T-helper 2 cell (primary cell): Measurements from ENCODE around the gene PLA2G4E.

Source experiments
- DNase-seq, 5 experiments: peaks; one replicate each; pipeline versions ENCODE4 v3.0.0 to v3.0.0-alpha.2; 2012 to 2022

PLA2G4E gene

DNA sequence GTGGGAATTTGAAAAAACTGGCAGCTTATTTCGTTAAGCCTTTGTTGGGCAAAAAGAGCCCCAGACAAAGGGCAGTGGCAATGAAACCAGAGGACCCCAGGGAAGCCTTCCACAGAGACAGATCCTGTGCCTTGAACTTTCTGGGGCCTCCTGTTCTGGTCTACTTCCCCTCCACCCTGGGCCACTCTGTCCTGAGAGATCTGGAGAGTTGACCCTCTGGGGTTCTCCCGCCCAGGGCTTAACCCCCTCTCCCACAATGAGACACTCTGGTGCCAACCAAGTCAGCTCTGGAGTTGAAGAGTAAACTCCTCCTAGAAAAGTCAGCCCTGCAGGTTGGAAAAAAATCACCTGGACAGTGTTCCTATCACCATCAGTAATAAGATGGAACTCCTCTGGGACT is 69.3 kb downstream of the PLA2G4E start:
- no peak for DNase-seq

- no peak for DNase-seq
Measured at GRCh38 chr15:41950489-41950888, 70.4 kb downstream of the PLA2G4E start.

GRCh38 chr15:41950127-41950483 is 70.7 kb downstream of the PLA2G4E start:
- DNase-seq, result no peak

DNA sequence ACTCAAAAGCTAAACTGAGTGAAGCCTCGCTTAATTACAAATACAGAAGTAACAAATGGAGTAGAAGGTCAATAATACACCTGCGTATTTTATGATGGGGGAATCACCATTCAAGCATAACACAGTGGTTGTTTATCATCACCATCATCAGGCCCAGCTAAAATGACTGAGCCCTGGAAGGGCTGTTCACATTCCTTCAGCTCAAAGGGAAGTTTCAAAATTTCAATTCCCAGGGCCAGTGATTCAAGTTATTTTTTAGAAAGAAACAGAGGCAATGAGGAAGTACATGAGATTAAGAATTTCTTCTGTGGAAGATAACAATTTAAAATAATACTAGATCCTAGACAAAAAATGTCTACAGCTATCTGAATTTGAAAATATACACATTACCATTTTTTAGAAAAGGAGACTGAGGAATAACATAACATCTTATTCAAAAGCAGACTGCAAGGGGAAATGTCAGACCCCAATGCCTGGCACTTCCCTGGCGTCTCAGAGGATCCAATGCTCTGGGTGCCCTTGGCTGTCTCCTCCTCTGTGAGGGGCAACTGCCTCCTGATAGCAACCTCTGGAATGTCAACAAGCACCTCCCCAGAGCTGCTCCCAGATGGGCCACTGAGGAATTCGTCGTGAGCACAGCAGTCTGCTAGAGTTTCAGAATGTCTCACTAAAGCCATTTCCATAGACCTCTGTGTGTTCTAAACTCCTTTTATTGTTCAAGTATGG is 71.3 kb downstream of the PLA2G4E start:
- no peak for DNase-seq

GRCh38 chr15:41948490-41948889 is 72.4 kb downstream of the PLA2G4E start:
- DNase-seq, result no peak

- no peak for DNase-seq
Measured at GRCh38 chr15:41946970-41947369, 73.9 kb downstream of the PLA2G4E start.

DNA sequence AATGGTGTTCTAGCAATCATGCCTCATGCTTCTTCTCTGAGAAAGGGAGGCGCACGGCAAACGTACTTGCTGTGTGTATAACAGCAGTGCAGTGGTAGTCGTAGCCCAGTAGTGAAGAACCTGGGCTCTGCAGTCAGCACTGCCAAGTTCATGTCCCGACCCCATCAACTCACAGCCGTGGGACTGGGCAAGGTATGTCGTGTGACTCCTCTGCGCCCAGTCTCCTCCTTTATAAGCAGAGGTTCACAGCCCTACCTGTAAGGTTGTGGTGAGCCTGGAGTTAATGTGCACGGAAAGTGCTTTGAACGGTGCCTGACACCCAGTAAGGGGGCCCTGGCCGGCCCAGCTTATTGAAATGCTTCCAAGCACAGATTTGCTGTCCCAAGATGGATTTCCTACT is 75.1 kb downstream of the PLA2G4E start:
- no peak for DNase-seq

DNA sequence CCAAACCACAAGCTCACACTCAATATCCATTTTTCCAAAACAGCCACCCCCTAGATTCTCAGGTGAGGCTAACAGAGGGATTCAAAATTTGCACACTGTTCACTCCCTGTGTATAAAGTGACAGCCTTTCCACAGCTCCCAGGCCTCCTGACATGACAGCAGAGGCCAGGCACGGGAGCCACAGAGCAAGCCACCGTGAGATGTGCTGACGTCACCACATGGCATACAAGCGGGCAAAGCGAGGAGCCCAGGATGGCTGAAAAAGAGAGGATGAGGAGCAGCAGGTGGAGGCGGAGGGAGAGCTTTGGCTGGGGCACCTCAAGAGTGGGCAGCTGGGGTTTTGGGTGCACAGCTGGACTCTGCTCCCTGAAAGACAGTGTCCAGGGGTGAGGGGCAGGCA is 75.6 kb downstream of the PLA2G4E start:
- no peak for DNase-seq

DNA sequence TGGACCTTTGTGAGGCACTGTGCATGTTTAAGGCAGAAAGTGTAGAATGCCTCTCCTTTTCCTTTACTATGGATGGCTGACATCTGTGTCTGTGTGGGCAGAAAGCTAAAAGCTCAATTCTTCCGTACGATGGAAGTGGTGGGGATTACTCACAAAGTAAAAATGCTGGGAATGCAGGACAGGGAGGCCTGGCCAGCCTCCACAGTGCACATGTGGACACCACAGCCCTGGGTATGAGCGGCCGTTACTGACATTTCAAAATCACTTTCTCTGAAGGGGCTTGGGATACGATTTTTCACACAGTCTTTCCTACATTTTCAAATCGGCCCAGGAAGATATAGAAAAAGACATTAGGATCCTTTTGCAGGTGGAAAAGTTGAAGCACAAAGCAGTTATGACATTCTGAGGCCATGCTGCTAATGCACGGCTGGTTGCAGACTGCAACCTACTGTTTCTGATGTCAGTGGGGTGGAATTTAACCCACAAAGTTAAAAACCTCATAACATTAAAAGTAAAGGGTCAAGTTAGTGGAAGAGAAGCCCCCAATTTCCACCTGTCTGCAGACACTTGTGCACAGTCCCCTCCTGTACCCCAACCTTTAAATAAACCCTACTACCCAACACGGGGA is 76.4 kb downstream of the PLA2G4E start:
- no peak for DNase-seq

DNA sequence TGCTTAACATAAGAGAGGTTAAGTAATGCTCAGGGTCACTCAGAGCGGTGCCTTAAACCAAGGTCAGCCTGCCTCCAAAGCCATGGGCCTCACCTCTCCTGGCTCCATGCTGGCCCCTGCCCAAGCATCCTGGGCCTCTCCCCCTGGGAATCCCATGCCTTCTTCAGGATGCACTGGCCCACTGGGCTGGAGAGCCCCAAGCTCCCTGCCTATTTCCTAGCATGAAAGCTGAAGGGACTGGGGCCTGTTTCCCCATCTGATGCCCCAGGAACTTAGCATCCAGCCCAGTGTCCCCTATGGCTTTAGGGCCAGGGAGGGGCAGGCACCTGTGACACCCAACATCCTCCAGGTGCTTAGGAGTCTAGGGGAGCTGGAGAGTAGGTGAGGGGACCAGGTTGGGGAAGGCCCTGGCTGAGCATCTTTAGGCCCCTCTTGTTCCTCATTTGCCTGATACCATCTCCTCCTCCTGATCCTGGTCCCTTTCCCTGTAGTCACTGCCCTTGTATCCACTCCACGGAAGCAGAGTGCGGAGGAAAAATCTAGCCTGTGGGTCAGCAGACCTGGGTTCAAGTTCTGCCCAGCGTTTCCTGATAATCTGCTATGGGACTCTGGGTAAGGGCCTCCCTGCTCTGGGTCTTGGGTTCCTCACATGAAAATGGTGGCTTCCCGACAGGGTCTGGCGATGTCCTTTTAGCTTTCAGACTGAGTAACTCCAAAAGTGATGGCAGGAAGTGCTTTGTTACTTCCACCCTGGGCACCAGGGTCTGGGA is 77.1 kb downstream of the PLA2G4E start:
- DNase-seq, result no peak

GRCh38 chr15:41942886-41943285 is 78.0 kb downstream of the PLA2G4E start:
- DNase-seq, result no peak

- no peak for DNase-seq
Measured at GRCh38 chr15:41941644-41942415, 79.0 kb downstream of the PLA2G4E start.

DNA sequence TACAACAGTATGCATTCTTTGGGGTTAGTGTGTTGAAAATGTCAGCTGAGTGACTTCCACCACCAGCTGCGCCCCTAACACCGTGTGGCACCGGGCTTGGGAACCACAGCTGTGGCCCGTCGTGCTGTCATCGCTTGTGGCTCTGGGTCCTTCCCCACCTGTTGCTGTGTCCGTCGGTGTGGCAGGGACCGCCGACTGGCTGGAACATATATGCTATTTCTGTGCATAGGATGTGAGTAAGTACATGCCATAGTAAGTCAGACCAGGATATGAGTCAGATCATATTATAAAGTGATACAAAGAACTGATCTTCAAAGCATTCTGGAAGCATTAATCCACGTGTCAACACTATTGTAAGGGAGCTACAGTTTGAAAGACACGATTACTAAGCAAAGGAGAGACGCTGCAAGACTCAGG is 80.4 kb downstream of the PLA2G4E start:
- peak in 3 of 5 experiments; percentile 23 to 60 (median 23) for DNase-seq

- no peak for DNase-seq
Measured at GRCh38 chr15:41939986-41940385, 80.9 kb downstream of the PLA2G4E start.

- no peak for DNase-seq
Measured at GRCh38 chr15:41937568-41937923, 83.3 kb downstream of the PLA2G4E start.

GRCh38 chr15:41936649-41937567 is 83.9 kb downstream of the PLA2G4E start:
- peak; percentile 49 to 94 (median 75) for DNase-seq

DNA sequence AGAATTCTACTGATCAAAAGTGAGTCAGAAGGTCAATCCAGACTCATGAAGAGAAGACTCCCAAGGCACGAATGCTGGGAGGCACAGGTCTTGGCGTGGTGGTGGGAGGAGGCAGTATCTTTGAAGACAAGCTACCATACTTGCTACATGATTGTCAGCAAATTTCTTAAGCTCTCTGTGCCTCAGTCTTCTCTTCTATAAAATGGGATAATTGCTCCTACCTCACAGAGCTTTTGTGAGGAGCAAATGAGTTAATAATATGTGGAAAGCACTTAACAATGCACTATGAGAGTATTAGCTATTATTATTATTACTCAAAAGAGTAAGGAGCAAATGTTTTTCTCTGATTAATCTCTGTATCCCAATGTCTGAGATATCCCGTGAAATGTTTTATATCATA is 84.7 kb downstream of the PLA2G4E start:
- DNase-seq, result no peak

DNA sequence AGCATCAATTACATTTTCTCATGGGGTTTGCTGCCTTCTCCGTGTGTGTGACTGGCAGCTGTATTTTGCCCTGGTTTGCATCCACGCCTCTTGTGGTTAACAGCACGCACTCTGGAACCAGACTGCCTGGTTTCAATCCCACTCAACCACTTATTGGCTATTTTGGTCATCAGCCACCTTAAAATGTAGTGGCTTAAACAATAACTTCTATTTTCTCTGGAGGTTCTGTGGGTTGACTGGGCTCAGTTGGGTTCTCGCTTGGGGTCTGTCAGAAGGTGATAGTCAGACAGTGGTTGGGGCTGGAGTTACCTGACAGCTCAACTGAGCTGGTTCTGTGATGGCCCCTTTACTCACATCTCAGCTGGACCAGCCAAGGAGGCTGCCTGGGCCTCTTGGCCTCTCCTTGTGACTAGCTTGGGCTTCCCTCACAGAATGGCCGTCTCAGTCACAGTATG is 85.2 kb downstream of the PLA2G4E start:
- DNase-seq, result peak in 2 of 5 experiments; percentile 34 to 73

DNA sequence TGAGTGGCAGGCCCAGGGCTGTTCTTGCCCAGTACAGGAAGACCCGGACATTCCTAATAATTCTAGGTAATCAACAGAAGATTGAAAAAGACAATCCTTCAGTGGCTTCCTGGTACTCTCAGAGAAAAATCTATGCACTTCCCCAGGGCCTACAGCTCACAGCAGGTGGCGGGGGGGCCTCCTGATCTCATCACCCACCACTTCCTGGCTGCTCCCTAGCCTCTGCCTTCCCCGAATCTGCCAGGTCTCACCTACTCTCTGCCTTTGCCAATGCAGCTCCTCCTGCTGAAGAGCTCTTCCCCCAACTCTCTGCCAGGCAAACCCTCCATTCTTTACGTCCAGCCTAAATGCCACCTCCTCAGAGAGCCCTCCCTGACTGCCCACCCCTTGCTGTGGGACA is 86.0 kb downstream of the PLA2G4E start:
- DNase-seq, result peak; percentile 42 to 89 (median 75)

- DNase-seq, result no peak
Measured at GRCh38 chr15:41933771-41934170, 87.1 kb downstream of the PLA2G4E start.

- DNase-seq, result no peak
Measured at GRCh38 chr15:41933326-41933725, 87.5 kb downstream of the PLA2G4E start.
